Endothelial cell of umbilical vein (primary cell): Measurements from ENCODE around the gene CARD11. TPM values are rescaled to one million over a fixed set of nuclear protein-coding genes. Genes with fewer than 3 reads are reported as not detected.

Source experiments
- BruUV-seq: library from RNA; stranded (reverse); fragments of 400-500 nt; replicated peaks from 2 replicates; lab custom pipeline; 2021; lab: Mats Ljungman, UMichigan
- CTCF ChIA-PET: fragments of 300-600, 350-600 bp; sonication (Branson Sonifier 250); formaldehyde crosslinking; loops from one replicate; lab custom pipeline; 2021; ENCODE audit warnings: antibody characterized with exemption, inconsistent platforms; lab: Charles Lee
- POLR2A ChIA-PET: fragments of 300-600, 350-600 bp; sonication (Branson Sonifier 250); formaldehyde crosslinking; loops from one replicate; lab custom pipeline; 2021; ENCODE audit warnings: antibody characterized with exemption, inconsistent platforms; lab: Charles Lee
- DNase-seq: peaks from one replicate; pipeline ENCODE4 v3.0.0-alpha.2; 2011; ENCODE audit warnings: low read depth, low spot score
- FAIRE-seq: peaks from 2 replicates; lab custom pipeline; 2011; peaks lifted over from hg19 to GRCh38; lab: Jason Lieb, UNC
- H2AFZ ChIP-seq: 2 replicates; pipeline ENCODE4 v1.6.0; 2012; ENCODE audit warnings: low read depth, low read length, control low read depth, inconsistent platforms
- H3K27ac ChIP-seq: 2 replicates; pipeline ENCODE4 v1.5.1; 2011; ENCODE audit warnings: low read depth, mild to moderate bottlenecking, control low read depth, low read length, moderate library complexity; ENCODE audit not compliant: insufficient read depth
- H3K27me3 ChIP-seq, 2 experiments: 2 replicates each; pipeline versions ENCODE4 v1.6.0 to v1.6.1; 2011; ENCODE audit warnings: low read length in 2 of 2, mixed read lengths in 1 of 2; ENCODE audit not compliant: control insufficient read depth in 2 of 2, insufficient read depth in 2 of 2
- H3K36me3 ChIP-seq, 2 experiments: 2 replicates in 1 of 2; 3 replicates in 1 of 2; pipeline ENCODE4 v1.5.1; 2011; ENCODE audit warnings: low read length in 2 of 2, mild to moderate bottlenecking in 1 of 2, moderate library complexity in 1 of 2; ENCODE audit not compliant: control insufficient read depth in 2 of 2, insufficient read depth in 2 of 2; ENCODE audit errors: extremely low read depth in 1 of 2
- H3K4me1 ChIP-seq: 3 replicates; pipeline ENCODE4 v1.5.1; 2011; ENCODE audit warnings: mild to moderate bottlenecking, low read length; ENCODE audit not compliant: control insufficient read depth, insufficient read depth; ENCODE audit errors: extremely low read depth
- H3K4me2 ChIP-seq: 2 replicates; pipeline ENCODE4 v1.6.1; 2011; ENCODE audit warnings: low read length, control low read depth, mixed read lengths; ENCODE audit not compliant: insufficient read depth
- H3K4me3 ChIP-seq, 3 experiments: fragments of 200-600 bp in 1 of 3; sonication (generic), shearing (Covaris generic) in 1 of 3; replicated peaks in 1 of 3; 2 replicates each; pipeline ENCODE4 v1.5.1; 2011 to 2016; ENCODE audit warnings: control low read depth in 3 of 3, low read length in 3 of 3, mild to moderate bottlenecking in 2 of 3, inconsistent platforms in 1 of 3, low read depth in 1 of 3, moderate library complexity in 1 of 3; ENCODE audit not compliant: insufficient read depth in 1 of 3
- H3K79me2 ChIP-seq: 2 replicates; pipeline ENCODE4 v1.6.0; 2012; ENCODE audit warnings: low read length, inconsistent platforms; ENCODE audit not compliant: control insufficient read depth, insufficient read depth
- H3K9ac ChIP-seq: replicated peaks from 2 replicates; pipeline ENCODE3; 2011; ENCODE audit warnings: low read length, control low read depth; ENCODE audit not compliant: insufficient read depth; ENCODE audit errors: extremely low read depth
- H3K9me1 ChIP-seq: replicated peaks from 3 replicates; pipeline ENCODE4 v1.6.0; 2011; ENCODE audit warnings: mild to moderate bottlenecking, low read length; ENCODE audit not compliant: control insufficient read depth, insufficient read depth; ENCODE audit errors: extremely low read depth
- H3K9me3 ChIP-seq: replicated peaks from 2 replicates; pipeline ENCODE4 v1.5.1; 2012; ENCODE audit warnings: low read length, inconsistent platforms; ENCODE audit not compliant: control insufficient read depth, insufficient read depth
- H4K20me1 ChIP-seq: replicated peaks from 2 replicates; pipeline ENCODE3; 2011; ENCODE audit warnings: mild to moderate bottlenecking, low read length; ENCODE audit not compliant: control insufficient read depth, insufficient read depth; ENCODE audit errors: extremely low read depth
- EZH2 ChIP-seq: IDR thresholded peaks from 2 replicates; pipeline ENCODE4 v1.6.1; 2012; ENCODE audit warnings: borderline replicate concordance, low read depth, mild to moderate bottlenecking, moderate library complexity, low read length, inconsistent platforms; ENCODE audit not compliant: severe bottlenecking
- FOS ChIP-seq: IDR thresholded peaks from 2 replicates; pipeline ENCODE4 v1.6.1; 2011; ENCODE audit warnings: mild to moderate bottlenecking, low read length, moderate library complexity, borderline replicate concordance; ENCODE audit not compliant: insufficient read depth
- GATA2 ChIP-seq: IDR thresholded peaks from 2 replicates; pipeline ENCODE4 v1.7.0; 2011; ENCODE audit warnings: low read depth, mild to moderate bottlenecking, moderate library complexity, mixed read lengths, low read length; ENCODE audit not compliant: insufficient read length, insufficient read depth
- JUN ChIP-seq: IDR thresholded peaks from 2 replicates; pipeline ENCODE4 v1.6.1; 2011; ENCODE audit warnings: borderline replicate concordance, low read depth; ENCODE audit not compliant: insufficient read length, insufficient read depth
- POLR2A ChIP-seq: IDR thresholded peaks from 2 replicates; pipeline ENCODE4 v1.6.1; 2012; ENCODE audit warnings: low read depth, mild to moderate bottlenecking, control low read depth, low read length
- POLR2AphosphoS5 ChIP-seq: IDR thresholded peaks from 2 replicates; pipeline ENCODE4 v1.6.1; 2012; ENCODE audit warnings: low read depth, mild to moderate bottlenecking, control low read depth, low read length, moderate library complexity; ENCODE audit not compliant: insufficient read depth
- dilution Hi-C: fragments of 300-500 bp; cut with MboI; formaldehyde crosslinking; loops from one replicate; pipeline ENCODE4 v1.15.0; 2019; ENCODE audit warnings: low sequenced_read_pairs; ENCODE audit not compliant: extremely low pct_ligation_motif_present
- intact Hi-C: fragments of 100-400 bp; cut with micrococcal nuclease; formaldehyde crosslinking; loops from one replicate; pipeline ENCODE4 v1.10.0; 2022
- polyA plus RNA-seq, 4 experiments: library from polyadenylated mRNA; depleted of rRNA in 3 of 4; stranded (reverse) in 3 of 4; unstranded in 1 of 4; fragments of >200 nt; gene quantifications; 2 replicates each; pipeline versions ENCODE4 v1.2.1 to v1.2.3, GENCODE V29; 2011 to 2012; ENCODE audit warnings: missing spikeins in 1 of 4
- total RNA-seq: library from RNA; stranded (reverse); gene quantifications from 2 replicates; pipeline ENCODE4 v1.2.3, GENCODE V29; 2021
- TF ChIP-seq, protein P1 (sequence below): IDR thresholded peaks from 2 replicates; pipeline ENCODE4 v1.6.1; 2011; ENCODE audit not compliant: insufficient read depth, insufficient read length
- TF ChIP-seq, protein P2 (sequence below), 2 donors: IDR thresholded peaks; 1 replicate in 1 of 2; 2 replicates in 1 of 2; pipeline ENCODE4 v1.5.1; 2011; ENCODE audit warnings: low read length in 2 of 2, mild to moderate bottlenecking in 2 of 2, moderate library complexity in 2 of 2, control low read depth in 1 of 2, inconsistent platforms in 1 of 2, low read depth in 1 of 2; ENCODE audit not compliant: insufficient read depth in 1 of 2; ENCODE audit errors: extremely low read depth in 1 of 2

The CARD11 gene
- total and polyA plus RNA-seq, 2 donors (not counting 3 experiments of a cell fraction or from before 2014, with no cell fraction given) = 20.4 to 41.8 TPM

DNA sequence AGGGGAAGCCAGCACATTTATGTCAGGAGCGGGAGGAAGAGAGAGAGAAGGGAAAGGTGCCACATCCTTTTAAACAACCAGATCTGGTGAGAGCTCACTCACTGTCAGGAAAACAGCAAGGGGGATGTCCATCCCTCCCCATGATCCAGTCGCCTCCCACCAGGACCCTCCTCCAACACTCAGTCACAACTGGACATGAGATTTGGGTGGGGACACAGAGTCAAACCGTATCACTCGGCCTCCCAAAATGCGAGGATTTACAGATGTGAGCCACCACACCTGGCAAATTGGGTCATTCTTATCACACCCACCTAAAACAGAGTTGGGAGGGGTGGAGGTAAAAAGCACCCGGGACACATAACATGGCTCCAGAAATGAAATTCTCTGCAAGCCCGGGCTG, 41.0 kb downstream of the CARD11 start:
- no peak overlapping the region for H3K4me3 ChIP-seq
- H3K9me3 ChIP-seq = no peaks in the 10 kb centered on the region
- H3K4me2 ChIP-seq = no peak overlapping the region
- no peaks in the 10 kb centered on the region for H3K9me1 ChIP-seq
- TF ChIP-seq POLR2AphosphoS5 = no peak
- no peak for TF ChIP-seq FOS
- TF ChIP-seq POLR2A = no peak
- TF ChIP-seq, protein P1, sequence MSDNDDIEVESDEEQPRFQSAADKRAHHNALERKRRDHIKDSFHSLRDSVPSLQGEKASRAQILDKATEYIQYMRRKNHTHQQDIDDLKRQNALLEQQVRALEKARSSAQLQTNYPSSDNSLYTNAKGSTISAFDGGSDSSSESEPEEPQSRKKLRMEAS = no peak
- TF ChIP-seq JUN = no peak
- TF ChIP-seq EZH2 = no peak
- no peak for TF ChIP-seq GATA2
- TF ChIP-seq, protein P2, sequence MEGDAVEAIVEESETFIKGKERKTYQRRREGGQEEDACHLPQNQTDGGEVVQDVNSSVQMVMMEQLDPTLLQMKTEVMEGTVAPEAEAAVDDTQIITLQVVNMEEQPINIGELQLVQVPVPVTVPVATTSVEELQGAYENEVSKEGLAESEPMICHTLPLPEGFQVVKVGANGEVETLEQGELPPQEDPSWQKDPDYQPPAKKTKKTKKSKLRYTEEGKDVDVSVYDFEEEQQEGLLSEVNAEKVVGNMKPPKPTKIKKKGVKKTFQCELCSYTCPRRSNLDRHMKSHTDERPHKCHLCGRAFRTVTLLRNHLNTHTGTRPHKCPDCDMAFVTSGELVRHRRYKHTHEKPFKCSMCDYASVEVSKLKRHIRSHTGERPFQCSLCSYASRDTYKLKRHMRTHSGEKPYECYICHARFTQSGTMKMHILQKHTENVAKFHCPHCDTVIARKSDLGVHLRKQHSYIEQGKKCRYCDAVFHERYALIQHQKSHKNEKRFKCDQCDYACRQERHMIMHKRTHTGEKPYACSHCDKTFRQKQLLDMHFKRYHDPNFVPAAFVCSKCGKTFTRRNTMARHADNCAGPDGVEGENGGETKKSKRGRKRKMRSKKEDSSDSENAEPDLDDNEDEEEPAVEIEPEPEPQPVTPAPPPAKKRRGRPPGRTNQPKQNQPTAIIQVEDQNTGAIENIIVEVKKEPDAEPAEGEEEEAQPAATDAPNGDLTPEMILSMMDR (IDR thresholded peaks at IDR 0.05; ENCODE audit: extremely low read depth in 1 of 2, insufficient read depth in 1 of 2, low read depth in 1 of 2, low read length in 2 of 2) = no peak
- BruUV-seq = no TSS peak
- POLR2A ChIA-PET = no interaction called here
- no peak overlapping the region for H3K9ac ChIP-seq
- DNase-seq (no peak), FAIRE-seq (no peak)
- H3K79me2 ChIP-seq = no peaks in the 10 kb centered on the region
- CTCF ChIA-PET = no interaction called here
- dilution Hi-C loops (no loop called here), intact Hi-C loops (no loop called here)
- no peaks in the 10 kb centered on the region for H4K20me1 ChIP-seq
- no peaks in the 10 kb centered on the region for H3K27me3 ChIP-seq
- H3K36me3 ChIP-seq = no peaks in the 10 kb centered on the region
- no peak overlapping the region for H3K27ac ChIP-seq
- H3K4me1 ChIP-seq = peaks cover 25% of the 10 kb centered on the region
- no peak overlapping the region for H2AFZ ChIP-seq
